ENCODE measurements around the gene KLHL25.
"Not testable (repeated sequence)": the region's sequence is repeated elsewhere in the genome, so short reads cannot be mapped to it uniquely, and the experiment has no call there.

The KLHL25 gene

GRCh38 chr15:85805420-85805819 lies 10.7 kb upstream of the KLHL25 start:
- DNase-seq (ENCODE audit: low spot score) = no peak
- no peak overlapping the region for H3K4me3 ChIP-seq
- H3K27ac ChIP-seq = no peak overlapping the region
- TF ChIP-seq CTCF (IDR thresholded peaks at IDR 0.05) = no peak

- H3K4me3 ChIP-seq = no peak overlapping the region
- no peak overlapping the region for H3K27ac ChIP-seq
- no peak for DNase-seq (ENCODE audit: low spot score)
- TF ChIP-seq CTCF (IDR thresholded peaks at IDR 0.05) = no peak
Observed at GRCh38 chr15:85804481-85805170, 9.9 kb upstream of the KLHL25 start.

- not testable (repeated sequence) for DNase-seq (ENCODE audit: low spot score); H3K4me3 ChIP-seq; H3K27ac ChIP-seq
Observed at GRCh38 chr15:85802617-85803016, 7.9 kb upstream of the KLHL25 start.

GRCh38 chr15:85800478-85801123 lies 5.9 kb upstream of the KLHL25 start:
- no peak overlapping the region for H3K4me3 ChIP-seq
- H3K27ac ChIP-seq = no peak overlapping the region
- DNase-seq (ENCODE audit: low spot score) = no peak

GRCh38 chr15:85796371-85796770 lies 1.6 kb upstream of the KLHL25 start:
- not testable (repeated sequence) for H3K4me3 ChIP-seq; DNase-seq (ENCODE audit: low spot score); H3K27ac ChIP-seq

More at GRCh38 chr15:85800478-85801123, 5.9 kb upstream of the KLHL25 start:
- no peak for TF ChIP-seq CTCF (IDR thresholded peaks at IDR 0.05)

- no peak for TF ChIP-seq CTCF (IDR thresholded peaks at IDR 0.05)
- peak overlapping the region; percentile 94 for H3K4me3 ChIP-seq
- no peak for DNase-seq (ENCODE audit: low spot score)
- peak overlapping the region; percentile 26 to 94 for H3K27ac ChIP-seq
Observed at GRCh38 chr15:85795337-85796305, 896 bp upstream of the KLHL25 start.

- DNase-seq (ENCODE audit: low spot score) = no peak
- no peak for TF ChIP-seq CTCF (IDR thresholded peaks at IDR 0.05)
- Histone ChIP-seq H3K27ac (peak overlapping the region; percentile 51 to 94), H3K4me3 (peak overlapping the region; percentile 94)
Observed at GRCh38 chr15:85793641-85794597, 806 bp downstream of the KLHL25 start.
